NCI-H2107 treated with DMSO at 0.1 percent for 48 hours (cell line): Measurements from ENCODE around the gene BECN2.

Experiments
- DNase-seq: peaks from one replicate; lab custom pipeline; 2025; ENCODE audit not compliant: unreplicated experiment; lab: John Stamatoyannopoulos, UW

The BECN2 gene, protein sequence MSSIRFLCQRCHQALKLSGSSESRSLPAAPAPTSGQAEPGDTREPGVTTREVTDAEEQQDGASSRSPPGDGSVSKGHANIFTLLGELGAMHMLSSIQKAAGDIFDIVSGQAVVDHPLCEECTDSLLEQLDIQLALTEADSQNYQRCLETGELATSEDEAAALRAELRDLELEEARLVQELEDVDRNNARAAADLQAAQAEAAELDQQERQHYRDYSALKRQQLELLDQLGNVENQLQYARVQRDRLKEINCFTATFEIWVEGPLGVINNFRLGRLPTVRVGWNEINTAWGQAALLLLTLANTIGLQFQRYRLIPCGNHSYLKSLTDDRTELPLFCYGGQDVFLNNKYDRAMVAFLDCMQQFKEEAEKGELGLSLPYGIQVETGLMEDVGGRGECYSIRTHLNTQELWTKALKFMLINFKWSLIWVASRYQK

DNA sequence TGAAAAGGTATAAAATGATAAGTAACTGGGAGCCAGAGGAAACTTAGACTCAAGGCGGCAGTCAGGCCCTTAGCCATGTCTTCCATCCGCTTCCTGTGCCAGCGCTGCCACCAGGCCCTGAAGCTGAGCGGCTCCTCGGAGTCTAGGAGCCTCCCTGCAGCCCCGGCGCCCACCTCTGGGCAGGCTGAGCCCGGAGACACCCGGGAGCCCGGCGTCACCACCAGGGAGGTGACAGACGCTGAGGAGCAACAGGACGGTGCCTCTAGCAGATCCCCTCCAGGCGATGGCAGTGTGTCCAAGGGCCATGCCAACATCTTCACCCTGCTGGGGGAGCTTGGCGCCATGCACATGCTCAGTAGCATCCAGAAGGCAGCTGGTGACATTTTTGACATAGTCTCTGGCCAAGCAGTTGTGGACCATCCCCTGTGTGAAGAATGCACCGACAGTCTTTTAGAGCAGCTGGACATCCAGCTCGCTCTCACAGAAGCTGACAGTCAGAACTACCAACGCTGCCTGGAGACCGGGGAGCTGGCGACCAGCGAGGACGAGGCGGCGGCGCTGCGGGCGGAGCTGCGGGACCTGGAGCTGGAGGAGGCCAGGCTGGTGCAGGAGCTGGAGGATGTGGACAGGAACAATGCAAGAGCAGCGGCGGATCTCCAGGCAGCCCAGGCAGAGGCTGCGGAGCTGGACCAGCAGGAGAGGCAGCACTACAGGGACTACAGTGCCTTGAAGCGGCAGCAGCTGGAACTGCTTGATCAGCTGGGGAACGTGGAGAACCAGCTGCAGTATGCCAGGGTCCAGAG is at the start of gene BECN2:
BECN2 (plus strand) TSS at position 76 of the 803 bp plus-strand sequence; CDS start at position 76, 0 bp downstream.
- DNase-seq, result no peak

DNA sequence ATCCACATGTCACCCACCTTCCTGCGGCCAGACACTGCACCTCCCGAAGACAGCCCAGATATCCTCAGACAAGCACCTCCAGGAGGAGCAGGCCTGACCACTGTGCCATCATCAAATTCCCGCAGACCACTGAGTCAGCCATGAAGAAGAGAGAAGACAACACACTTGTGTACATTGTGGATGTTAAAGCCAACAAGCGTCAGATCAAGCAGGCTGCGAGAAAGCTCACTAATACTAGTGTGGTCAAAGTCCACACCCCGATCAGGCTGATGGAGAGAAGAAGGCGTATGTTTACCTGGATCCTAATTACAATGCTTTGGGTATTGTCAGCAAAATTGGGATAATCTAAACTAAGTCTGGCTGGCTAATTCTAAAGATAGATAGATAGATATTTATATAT is 41.4 kb upstream of the BECN2 start:
- no peak for DNase-seq

DNA sequence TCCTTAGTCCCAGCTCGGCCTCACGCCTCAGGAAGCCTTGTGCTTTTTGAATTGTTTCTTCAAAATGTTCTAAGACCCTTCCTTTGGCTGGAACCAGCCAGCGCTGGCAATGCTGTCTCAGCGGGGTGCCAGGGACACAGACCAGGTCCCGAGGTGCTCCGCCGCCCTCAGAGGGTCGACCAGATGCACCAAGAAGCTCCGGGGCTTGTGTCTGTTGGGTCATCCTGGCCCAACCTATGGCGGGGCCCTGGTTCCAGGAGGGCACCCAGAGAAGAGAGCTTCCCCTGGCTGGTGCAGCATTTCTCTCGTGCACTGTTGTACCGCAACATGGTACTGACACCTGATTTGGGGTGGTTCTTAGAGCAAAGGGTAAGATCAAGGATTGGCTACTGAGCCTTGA is 40.1 kb upstream of the BECN2 start:
- DNase-seq, result no peak

DNA sequence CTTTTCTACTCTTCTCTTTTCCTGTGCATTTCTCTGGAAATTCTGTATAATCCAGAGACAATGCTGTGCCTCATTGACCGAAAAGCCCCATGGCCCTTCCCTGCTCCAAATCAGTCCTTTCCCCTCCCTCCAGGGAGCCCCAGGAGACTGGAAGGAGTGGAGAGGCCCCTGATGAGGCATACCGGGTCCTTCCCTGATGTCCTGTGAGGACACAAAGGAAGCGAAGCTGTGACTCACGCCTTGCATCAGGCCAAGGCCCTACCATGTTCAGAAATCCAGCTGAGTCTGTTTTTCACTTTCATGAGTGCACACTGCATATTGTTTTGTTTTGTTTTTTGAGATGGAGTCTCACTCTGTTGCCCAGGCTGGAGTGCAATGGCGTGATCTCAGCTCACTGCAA is 38.7 kb upstream of the BECN2 start:
- DNase-seq, result no peak

DNA sequence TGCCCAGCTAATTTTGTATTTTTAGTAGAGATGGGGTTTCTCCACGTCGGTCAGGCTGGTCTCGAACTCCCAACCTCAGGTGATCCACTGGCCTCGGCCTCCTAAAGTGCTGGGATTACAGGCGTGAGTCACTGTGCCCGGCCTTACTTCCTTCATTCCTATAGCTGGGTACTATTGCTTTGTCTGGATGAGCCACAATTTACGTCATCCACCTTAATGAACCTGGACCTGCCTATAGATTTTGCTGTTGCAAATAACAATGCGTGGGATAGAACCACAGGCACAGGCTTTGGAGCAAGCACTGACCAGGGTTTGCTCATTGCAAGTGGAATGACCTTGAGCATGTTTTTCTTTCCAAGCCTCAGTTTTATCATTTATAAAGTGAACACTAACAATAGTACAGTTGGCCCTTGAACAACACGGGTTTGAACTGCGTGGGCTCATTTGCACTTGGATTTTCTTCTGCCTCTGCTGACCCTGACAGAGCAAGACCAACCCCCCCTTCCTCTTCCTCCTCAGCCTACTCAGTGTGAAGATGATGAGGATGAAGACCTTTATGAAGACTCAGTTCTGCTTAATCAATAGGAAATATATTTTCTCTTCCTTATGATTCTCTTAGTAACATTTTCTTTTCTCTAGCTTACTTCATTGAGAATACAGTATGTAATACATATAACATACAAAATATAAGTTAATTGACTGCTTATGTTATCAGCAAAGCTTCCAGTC is 33.3 kb upstream of the BECN2 start:
- no peak for DNase-seq

DNA sequence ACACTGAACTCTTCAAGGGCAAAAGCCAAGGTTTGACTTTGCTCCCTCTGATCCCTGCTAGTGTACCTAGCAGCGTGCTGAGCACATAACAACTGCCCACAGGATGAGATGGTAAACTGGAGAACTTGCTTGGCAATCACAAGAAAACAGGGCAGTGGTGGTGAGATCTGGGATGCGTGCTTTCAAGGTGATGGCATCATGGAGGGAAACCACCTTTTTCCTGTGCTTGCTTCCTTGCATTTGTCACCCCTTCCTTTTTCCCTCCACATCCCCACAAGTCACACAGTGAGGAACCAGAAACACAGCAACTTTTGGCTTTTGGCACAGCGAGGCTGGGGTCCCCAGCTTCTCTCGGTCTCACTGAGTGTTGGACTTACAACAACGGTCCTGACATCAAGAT is 31.4 kb upstream of the BECN2 start:
- DNase-seq, result no peak

DNA sequence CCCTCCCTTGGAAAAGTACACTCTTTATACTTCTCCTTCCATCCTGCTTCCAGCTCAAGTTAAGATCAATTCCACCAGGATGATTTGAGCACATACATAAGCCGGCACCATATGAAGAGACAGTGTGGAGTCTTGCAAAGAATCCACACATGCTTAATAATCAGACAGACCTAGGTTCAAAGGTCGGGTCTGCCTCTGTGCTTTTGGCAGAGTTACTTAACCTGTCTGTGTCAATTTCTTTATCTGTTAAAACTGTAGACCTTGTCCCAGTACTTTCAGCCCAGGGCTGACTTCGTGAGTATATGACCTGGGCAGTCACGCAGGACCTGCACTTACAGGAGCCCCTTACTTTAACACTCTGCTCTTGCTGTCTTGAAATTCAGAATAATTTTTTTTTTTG is 30.2 kb upstream of the BECN2 start:
- no peak for DNase-seq

DNA sequence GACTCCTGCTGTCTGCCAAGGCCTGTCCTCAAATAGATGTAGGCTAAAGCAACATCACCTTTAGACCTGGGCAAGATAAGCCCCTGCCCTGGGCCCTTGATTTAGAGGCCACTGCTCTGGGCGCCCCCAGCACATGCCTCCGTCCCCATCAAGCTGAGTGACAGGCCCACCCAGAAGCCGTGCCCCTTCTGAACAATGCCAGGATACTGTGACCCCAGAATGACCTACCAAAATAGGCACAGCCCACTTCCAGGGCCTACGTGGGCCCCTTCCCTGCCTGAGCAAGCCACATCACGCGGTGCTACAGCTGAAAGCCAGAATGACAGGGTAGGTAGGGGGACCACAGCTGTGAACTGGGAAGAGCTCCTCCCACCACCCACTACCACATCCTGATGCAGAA is 24.7 kb upstream of the BECN2 start:
- DNase-seq, result no peak

DNA sequence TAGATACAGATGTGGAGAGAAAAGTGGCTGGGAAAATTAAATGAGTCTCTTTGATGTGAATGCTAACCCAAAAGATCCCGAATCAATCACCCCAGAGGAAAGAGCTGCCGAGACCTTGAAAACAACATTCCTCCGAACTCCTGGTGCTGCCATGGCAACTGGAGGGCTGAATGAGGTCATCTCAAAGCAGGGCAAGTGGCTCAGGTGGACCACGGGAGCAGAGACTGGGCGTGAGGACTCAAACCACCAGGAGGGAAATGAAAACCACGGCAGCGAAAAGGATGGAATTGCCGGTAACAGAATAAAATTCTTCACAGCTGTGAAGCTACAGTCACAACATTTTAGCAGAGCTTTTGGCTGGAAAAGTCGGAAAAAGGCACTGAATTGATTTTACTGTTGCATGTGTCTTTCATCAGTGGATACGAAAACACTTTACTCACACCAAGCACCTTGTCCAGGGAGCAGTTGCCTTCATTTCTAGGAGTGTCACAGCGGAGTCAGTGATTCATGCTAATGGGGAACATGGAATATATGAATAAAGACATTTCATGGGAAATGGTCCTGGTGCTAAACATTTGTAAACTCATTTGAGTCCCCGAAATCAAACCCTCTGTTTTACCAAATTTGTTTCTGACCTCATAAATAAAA is 23.2 kb upstream of the BECN2 start:
- DNase-seq, result no peak

DNA sequence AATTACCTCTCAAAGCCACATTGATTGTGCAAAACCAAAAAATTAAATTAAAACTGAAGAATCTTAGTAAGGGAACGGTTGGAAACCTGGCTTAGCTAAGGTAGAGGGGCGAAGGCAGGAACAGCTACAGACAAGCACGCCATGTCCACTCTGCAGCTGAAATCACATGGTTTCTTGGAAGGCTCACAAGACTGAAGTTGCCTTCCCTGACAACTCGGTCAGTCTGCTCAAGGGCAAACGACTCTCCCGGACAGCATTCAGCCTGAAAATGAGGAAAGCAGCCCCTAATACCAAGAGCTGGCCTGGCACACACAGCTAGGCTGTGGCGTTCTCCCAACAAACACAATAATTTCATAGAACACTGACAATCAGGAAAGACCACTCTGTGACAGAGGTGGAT is 22.7 kb upstream of the BECN2 start:
- DNase-seq, result no peak

DNA sequence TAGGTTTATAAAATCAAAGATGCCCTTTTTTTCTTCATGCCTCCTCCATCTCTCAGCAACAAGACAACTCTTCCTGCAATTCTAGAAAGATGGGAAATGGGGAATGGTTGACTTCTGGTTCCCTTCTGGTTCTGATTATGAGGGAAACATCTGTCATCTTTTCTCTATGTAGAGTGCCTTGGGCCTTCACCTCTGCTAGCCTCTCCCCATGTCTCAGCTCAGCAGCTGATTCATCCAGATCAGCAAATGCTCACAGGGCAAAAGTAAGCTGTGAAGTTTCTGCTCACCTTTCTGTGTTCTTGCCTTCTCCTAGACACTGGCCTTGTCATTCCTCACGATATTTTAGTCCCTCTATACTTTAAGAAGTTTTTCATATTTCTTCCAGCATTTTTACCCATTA is 17.8 kb upstream of the BECN2 start:
- no peak for DNase-seq

DNA sequence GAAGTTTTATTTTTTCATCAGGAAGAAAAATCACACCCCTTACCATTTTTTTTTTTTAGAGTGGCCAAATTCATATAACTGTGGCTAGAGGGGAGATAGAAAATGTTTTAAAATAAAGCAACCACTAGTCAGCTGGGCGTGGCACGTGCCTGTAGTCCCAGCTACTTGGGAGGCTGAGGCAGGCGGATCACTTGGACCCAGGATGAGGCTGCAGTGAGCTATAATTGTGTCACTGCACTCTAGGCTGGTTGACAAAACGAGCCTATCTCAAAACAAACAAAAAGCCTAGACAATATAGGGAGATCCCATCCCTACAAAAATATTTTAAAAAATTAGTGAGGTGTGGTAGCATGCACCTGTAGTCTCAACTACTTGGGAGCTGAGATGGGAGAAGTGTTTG is 14.8 kb upstream of the BECN2 start:
- DNase-seq, result no peak

DNA sequence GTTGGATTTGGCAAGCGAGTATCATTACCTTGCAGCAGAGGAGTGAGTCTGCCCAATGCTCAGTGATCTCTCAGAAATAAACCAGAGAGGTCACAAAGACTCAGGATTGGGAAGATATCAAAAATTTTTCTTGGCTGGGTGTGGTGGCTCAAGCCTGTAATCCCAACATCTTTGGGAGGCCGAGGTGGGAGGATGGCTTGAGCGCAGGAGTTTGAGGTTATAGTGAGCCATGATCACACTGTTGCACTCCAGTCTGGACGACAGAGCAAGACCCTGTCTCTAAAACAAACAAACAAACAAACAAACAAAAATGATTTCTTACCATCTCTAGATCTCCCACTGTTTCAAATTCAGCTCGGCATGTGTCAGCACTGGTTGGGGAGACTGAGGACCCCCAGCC is 13.3 kb upstream of the BECN2 start:
- no peak for DNase-seq

DNA sequence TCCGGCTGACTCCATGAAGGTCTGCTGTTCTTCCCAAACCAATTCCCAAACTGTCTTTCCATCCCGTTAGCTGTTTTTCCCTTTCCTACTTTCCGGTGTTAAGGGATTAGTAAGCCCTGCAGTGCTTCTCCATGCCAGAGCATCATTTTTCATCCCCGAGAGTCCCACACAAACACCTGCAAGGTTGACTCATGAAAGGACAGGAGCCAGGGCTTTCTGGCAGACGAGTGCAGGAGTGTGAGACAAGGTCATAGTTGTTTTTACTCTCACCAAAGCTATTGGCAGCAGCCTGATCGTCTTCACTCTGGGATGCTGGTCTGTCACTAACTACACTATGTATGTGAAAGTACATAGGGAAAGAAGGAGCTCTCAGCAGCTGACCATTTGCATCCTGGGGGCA is 10.2 kb upstream of the BECN2 start:
- DNase-seq, result no peak

DNA sequence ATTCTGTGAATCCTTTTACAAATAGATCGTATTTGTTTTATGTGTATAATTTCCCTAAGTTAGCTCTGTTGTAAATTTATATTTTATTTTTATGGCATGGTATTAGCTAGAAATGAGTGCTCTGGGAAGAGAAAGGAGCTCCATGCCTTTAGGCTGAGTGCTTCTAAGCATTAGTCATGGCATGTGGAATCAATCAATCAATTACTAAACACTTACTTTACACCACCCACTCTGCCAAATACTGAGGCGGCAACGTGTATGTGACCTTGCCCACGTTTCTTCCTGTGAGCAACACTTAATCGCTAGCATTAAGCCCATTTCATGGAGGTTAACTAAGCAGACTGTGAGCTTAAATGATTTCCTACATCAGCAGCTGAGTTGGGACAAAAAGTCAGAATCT is 7.2 kb upstream of the BECN2 start:
- DNase-seq, result no peak

DNA sequence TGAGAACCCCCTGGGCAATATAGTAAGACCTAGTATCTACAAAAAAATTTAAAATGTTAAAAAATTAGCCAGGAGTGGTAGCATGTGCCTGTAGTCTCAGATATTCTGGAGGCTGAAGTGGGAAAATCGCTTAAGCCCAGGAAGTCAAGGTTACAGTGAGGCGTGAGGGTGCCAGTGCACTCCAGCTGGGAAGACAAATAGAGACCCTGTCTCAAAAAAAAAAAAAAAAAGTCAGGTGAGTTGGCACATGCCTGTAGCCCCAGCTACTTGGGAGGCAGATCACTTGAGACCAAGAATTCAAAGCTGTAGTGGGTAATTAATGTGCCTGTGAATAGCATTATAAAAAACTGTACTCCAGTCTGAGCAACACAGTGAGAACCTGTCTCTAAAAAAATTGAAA is 4.6 kb downstream of the BECN2 start:
- DNase-seq, result peak; percentile 70

DNA sequence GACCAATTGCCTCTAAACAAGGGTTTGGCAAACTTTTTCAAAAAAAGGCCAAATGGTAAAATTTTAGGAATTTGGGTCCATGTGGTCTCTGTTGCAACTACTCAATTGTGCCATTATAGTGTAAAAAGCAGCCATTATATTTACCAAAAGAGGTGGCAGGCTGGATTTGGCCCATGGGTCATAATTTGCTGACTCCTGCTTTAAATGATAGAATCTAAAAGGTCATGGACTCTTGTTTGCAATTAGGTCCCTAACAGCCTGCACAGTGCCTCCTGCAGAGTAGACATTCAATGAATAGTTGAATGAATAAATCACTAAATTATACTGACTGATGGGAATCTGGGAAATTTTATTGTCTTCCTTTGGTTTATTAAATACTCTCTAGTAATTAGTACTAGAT is 6.2 kb downstream of the BECN2 start:
- no peak for DNase-seq

DNA sequence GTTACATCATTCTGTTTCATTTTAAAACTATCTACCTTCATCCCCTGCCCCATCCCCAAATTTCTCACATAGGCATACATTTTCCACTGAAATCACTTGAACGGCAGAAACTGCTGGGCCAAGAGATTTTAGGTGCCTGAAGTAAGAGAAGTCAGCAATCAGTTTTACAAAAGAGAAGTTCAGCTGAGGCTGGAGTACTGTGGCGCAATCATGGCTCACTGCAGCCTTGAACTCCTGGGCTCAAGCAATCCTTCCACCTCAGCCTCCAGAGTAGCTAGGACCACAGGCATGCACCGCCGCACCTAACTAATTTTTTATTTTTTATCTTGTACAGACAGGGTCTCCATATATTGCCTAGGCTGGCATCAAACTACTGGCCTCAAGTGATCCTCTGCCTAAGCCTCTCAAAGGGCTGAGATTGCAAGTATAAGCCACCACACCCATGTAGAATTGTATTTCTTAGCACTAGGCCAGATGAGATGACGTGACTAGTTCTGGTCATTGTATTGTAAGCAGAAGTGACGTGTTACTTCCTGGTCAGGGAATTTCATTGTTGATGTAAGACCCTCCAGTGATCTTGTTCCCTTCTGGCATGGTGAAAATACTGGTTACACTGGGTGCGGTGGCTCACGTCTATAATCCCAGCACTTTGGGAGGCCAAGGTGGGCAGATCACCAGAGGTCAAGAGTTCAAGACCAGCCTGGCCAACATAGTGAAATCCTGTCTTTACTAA is 7.1 kb downstream of the BECN2 start:
- no peak for DNase-seq

DNA sequence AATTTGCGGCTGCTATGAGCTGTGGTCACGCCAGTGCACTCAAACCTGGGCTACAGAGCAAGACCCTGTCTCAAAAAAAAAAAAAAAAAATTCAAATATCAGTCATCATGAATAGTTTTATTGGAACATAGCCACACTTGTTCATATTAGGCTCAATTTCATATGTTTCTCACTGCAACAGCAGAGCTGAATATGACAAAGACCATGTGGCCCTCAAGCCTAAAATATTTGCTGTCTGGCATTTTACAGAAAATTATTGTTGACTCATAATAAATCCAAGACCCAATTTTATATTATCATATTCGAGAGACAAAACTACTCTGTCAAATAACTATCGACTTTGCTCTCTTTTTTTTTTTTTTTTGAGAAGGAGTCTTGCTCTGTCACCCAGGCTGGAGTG is 11.0 kb downstream of the BECN2 start:
- no peak for DNase-seq

DNA sequence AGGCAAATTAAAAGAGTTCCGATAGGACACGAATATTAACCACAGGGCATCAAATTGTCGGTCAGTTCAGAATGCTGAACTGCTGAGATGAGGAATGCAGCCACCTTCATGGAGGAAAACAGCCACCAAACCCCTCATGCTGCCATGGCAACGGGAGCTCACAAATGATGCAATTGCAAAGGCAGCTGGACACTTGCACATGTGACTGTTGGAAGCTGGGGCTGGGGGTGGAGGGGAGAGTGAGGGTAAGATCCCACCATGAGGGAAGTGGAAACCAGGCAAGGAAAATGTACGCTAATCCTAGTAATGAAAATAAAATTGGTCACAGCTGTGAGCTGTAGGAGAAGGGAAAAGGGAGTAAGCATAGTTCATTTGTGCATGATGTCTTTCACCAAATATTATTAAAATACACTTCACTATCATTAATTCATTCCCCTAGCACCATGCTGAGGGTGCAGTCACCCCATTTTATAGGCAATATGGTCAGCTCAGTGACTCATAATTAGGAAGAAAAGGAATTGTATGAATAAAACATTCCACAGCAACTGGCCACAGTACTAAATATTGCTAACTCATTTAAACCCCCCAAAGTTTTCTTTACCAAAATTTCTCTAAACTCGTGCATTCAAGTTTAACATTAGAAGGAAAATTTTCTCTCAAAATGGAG is 15.3 kb downstream of the BECN2 start:
- DNase-seq, result no peak
